Ishikawa (cell line): ENCODE results near the gene SPON2.

Experiments used
- CEBPB ChIP-seq: IDR thresholded peaks from 2 replicates; pipeline ENCODE4 v1.6.1; 2012
- CREB1 ChIP-seq: IDR thresholded peaks from 2 replicates; pipeline ENCODE4 v1.6.1; 2012; ENCODE audit warnings: low read depth
- EGR1 ChIP-seq: IDR thresholded peaks from 2 replicates; pipeline ENCODE4 v1.6.1; 2012
- EP300 ChIP-seq: IDR thresholded peaks from 2 replicates; pipeline ENCODE4 v1.6.1; 2012; ENCODE audit warnings: borderline replicate concordance
- FOXM1 ChIP-seq: IDR thresholded peaks from 2 replicates; pipeline ENCODE4 v1.6.1; 2012; ENCODE audit warnings: low read depth, borderline replicate concordance
- NFIC ChIP-seq: IDR thresholded peaks from 2 replicates; pipeline ENCODE4 v1.6.1; 2012
- RAD21 ChIP-seq: IDR thresholded peaks from 2 replicates; pipeline ENCODE4 v1.6.1; 2012; ENCODE audit warnings: low read depth
- TAF1 ChIP-seq: IDR thresholded peaks from 2 replicates; pipeline ENCODE4 v1.6.1; 2012; ENCODE audit warnings: low read depth, mild to moderate bottlenecking
- TCF12 ChIP-seq: IDR thresholded peaks from 2 replicates; pipeline ENCODE4 v1.6.1; 2012; ENCODE audit warnings: low read depth
- TEAD4 ChIP-seq: IDR thresholded peaks from 2 replicates; pipeline ENCODE4 v1.6.1; 2012
- YY1 ChIP-seq: IDR thresholded peaks from 2 replicates; pipeline ENCODE4 v1.6.1; 2012; ENCODE audit warnings: low read depth
- ZBTB7A ChIP-seq: IDR thresholded peaks from 2 replicates; pipeline ENCODE4 v1.6.1; 2012; ENCODE audit warnings: low read depth
- TF ChIP-seq, protein P1 (sequence below): IDR thresholded peaks from 2 replicates; pipeline ENCODE4 v1.6.1; 2012
- TF ChIP-seq, protein P2 (sequence below): IDR thresholded peaks from 2 replicates; pipeline ENCODE4 v1.6.1; 2012
- TF ChIP-seq, protein P3 (sequence below): IDR thresholded peaks from 2 replicates; pipeline ENCODE4 v1.6.1; 2012; ENCODE audit warnings: low read depth, mild to moderate bottlenecking

SPON2 gene

DNA sequence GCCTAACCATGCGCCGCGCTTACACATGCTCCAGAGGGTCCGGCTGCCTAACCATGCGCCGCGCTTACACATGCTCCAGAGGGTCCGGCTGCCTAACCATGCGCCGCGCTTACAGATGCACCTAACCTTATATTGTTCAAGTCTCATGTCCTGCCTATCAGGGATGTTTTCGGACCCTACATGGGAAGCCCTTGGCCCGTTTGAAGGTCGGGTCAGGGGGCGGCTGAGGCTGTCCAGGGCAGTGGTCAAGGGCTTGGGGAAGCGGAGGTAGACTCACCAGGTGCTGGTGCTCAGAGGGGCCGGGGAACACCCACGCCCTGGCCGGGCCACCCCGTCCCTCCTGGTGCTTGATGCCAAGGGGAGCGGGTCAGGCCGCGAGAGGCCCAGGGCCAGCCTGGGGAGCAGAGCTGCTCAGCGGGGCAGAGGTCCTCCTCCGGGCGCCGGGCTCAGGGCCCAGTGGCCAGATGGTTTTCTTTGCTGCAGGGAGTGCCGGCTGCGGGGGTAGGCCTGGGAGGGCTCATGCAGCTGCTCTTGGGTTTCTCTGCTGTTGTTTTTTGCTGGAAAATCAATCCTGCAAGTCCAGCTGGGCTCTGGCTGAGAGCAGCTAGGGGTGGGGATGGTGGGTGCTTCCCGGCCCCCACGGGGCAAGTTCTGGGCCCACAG, 35.4 kb upstream of the SPON2 start:
- TF ChIP-seq YY1 (no peak), CREB1 (no peak), NFIC (no peak), TAF1 (no peak), TCF12 (no peak), CEBPB (no peak), TEAD4 (no peak), RAD21 (no peak), FOXM1 (no peak), ZBTB7A (no peak), EGR1 (no peak)
- TF ChIP-seq, protein P1, sequence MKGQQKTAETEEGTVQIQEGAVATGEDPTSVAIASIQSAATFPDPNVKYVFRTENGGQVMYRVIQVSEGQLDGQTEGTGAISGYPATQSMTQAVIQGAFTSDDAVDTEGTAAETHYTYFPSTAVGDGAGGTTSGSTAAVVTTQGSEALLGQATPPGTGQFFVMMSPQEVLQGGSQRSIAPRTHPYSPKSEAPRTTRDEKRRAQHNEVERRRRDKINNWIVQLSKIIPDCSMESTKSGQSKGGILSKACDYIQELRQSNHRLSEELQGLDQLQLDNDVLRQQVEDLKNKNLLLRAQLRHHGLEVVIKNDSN = no peak
- TF ChIP-seq, protein P2, sequence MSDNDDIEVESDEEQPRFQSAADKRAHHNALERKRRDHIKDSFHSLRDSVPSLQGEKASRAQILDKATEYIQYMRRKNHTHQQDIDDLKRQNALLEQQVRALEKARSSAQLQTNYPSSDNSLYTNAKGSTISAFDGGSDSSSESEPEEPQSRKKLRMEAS = no peak
- TF ChIP-seq, protein P3, sequence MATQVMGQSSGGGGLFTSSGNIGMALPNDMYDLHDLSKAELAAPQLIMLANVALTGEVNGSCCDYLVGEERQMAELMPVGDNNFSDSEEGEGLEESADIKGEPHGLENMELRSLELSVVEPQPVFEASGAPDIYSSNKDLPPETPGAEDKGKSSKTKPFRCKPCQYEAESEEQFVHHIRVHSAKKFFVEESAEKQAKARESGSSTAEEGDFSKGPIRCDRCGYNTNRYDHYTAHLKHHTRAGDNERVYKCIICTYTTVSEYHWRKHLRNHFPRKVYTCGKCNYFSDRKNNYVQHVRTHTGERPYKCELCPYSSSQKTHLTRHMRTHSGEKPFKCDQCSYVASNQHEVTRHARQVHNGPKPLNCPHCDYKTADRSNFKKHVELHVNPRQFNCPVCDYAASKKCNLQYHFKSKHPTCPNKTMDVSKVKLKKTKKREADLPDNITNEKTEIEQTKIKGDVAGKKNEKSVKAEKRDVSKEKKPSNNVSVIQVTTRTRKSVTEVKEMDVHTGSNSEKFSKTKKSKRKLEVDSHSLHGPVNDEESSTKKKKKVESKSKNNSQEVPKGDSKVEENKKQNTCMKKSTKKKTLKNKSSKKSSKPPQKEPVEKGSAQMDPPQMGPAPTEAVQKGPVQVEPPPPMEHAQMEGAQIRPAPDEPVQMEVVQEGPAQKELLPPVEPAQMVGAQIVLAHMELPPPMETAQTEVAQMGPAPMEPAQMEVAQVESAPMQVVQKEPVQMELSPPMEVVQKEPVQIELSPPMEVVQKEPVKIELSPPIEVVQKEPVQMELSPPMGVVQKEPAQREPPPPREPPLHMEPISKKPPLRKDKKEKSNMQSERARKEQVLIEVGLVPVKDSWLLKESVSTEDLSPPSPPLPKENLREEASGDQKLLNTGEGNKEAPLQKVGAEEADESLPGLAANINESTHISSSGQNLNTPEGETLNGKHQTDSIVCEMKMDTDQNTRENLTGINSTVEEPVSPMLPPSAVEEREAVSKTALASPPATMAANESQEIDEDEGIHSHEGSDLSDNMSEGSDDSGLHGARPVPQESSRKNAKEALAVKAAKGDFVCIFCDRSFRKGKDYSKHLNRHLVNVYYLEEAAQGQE = no peak

DNA sequence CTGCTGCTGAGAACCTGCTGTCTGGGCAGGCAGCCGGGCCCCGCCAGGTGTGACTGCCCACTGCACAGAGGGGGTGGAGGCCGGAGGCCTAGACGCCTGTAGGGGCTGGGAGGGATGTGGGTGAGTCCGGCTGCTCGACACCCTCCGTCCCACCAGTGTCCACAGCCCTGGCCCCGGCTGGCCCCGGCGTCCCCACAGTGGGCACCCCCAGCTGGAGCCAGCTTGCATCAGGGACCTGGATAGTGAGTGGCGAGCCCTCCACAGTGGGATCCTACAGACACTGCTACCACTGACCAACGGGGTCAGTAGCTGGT, 34.7 kb upstream of the SPON2 start:
- TF ChIP-seq, protein P1 = no peak
- TF ChIP-seq FOXM1 (no peak), YY1 (no peak)
- TF ChIP-seq, protein P2 = no peak

DNA sequence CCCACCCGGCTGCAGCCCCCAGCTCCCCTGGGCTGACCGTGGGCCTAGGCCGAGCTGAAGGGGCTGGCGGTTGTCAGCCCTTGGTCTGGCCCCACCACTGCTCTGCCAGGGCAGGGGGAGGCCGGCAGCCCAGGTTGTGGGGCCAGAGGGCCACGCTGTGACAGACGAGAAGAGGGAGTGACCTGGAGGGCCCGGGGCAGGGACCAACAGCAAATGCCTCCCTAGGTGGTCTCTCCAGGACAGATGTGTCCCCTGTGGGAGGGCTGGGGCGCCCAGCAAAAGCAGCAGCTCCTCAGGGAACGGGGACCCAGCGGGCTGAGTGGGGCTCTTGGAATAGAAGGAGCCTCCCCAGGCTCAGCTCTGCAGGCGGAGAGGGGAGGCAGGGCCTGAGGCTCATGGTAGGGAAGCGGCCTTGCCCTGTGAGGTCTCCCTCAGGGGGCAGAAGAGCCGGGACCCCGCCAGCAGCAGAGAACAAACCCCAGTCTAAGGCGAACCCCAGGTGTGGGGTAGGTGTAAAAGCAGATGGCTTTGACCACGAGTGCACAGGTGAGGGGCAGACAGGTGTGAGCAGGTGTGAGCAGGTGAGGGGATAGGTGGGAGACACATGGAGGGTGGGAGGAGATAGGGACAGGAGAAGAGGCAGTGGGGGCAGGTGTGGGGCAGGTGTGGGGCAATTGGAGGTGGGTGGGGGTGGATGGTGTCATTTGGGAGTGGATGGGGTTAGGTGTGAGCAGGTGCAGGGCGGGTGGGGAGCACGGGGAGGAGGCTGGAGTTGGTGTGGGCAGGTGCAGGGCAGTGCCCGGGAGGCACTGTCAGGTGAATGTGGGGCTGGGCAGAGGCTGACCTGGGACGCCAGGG, 34.1 kb upstream of the SPON2 start:
- TF ChIP-seq RAD21 = no peak
- TF ChIP-seq ZBTB7A = no peak
- no peak for TF ChIP-seq EGR1
- TF ChIP-seq, protein P2 = no peak
- TF ChIP-seq, protein P1 = no peak
- TF ChIP-seq TEAD4 = no peak
- TF ChIP-seq FOXM1 = no peak
- no peak for TF ChIP-seq NFIC
- TF ChIP-seq CEBPB = no peak

DNA sequence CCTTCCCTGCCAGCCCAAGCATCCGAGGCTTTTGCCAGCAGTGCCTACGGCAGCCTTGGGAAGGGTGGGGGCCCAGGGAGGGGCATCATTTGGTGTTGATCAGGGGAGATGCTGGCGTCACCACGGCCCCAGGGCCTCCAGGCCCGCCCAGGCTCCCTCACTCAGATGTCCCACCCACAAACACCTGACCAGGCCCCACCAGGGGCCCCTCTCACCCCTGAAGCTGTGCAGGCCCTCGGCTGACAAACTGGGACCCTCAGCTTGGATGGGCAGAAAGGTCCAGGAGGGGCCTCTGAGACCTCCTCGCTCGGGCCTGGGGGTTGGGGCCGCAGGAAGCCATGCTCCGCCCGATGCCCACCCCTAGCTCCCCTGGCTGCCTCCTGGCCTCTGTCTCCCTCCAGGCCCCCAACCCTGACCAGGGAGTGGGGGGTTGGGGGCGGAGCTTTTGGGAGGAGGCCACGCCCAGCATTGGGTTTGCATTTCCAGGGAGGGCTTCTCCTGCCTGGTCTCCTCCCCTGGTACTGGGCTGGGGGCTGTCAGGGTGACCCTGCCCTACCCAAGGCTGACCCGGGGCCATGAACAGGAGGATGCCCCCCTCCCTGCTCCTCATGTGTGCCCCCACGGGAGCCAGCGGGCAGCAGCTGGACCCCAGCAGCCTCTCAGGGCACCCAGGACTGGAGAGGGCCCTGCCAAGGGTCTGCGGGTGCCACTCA, 33.4 kb upstream of the SPON2 start:
- TF ChIP-seq, protein P3 = no peak
- TF ChIP-seq YY1 (no peak), TCF12 (no peak), ZBTB7A (no peak), CEBPB (no peak), EP300 (no peak), EGR1 (no peak), CREB1 (no peak), TEAD4 (no peak), TAF1 (no peak), RAD21 (no peak), NFIC (no peak)
- TF ChIP-seq, protein P2 = no peak
- TF ChIP-seq, protein P1 = no peak
